MCF 10A (cell line): ENCODE results near the gene RNU6-9. TPM values are rescaled to one million over a fixed set of nuclear protein-coding genes. Genes with fewer than 3 reads are reported as not detected.
"Not testable (repeated sequence)": the region's sequence is repeated elsewhere in the genome, so short reads cannot be mapped to it uniquely, and the experiment has no call there.

Source experiments
- BruUV-seq: library from RNA; stranded (reverse); fragments of 400-500 nt; replicated peaks from 2 replicates; lab custom pipeline; 2021; lab: Mats Ljungman, UMichigan
- CTCF ChIA-PET: fragments of 300-600 bp; sonication (Branson Sonifier 250); formaldehyde crosslinking; extraction: SDS; loops from one replicate; lab custom pipeline; 2021; ENCODE audit warnings: antibody characterized with exemption, inconsistent platforms; lab: Yijun Ruan, JAX
- POLR2A ChIA-PET: fragments of 300-600, 350-650 bp; sonication (Branson Sonifier 250); formaldehyde crosslinking; extraction: SDS; loops from one replicate; lab custom pipeline; 2020; ENCODE audit warnings: antibody characterized with exemption, inconsistent platforms; lab: Yijun Ruan, JAX
- DNase-seq: peaks from one replicate; pipeline ENCODE4 v3.0.0-alpha.2; 2018; ENCODE audit not compliant: unreplicated experiment
- H3K27ac Mint-ChIP-seq: one replicate; pipeline ENCODE4 v1.8.0; 2022; ENCODE audit warnings: mild to moderate bottlenecking, low read depth, mixed read lengths; ENCODE audit not compliant: unreplicated experiment
- H3K27me3 Mint-ChIP-seq: one replicate; pipeline ENCODE4 v1.8.0; 2022; ENCODE audit warnings: mixed read lengths; ENCODE audit not compliant: insufficient read depth, unreplicated experiment
- H3K36me3 Mint-ChIP-seq: one replicate; pipeline ENCODE4 v1.8.0; 2022; ENCODE audit warnings: mild to moderate bottlenecking, moderate library complexity, mixed read lengths; ENCODE audit not compliant: insufficient read depth, unreplicated experiment
- H3K4me1 Mint-ChIP-seq: one replicate; pipeline ENCODE4 v1.8.0; 2022; ENCODE audit warnings: mixed read lengths; ENCODE audit not compliant: insufficient read depth, unreplicated experiment
- H3K4me3 Mint-ChIP-seq: one replicate; pipeline ENCODE4 v1.8.0; 2022; ENCODE audit warnings: mild to moderate bottlenecking, moderate library complexity, mixed read lengths; ENCODE audit not compliant: unreplicated experiment
- H3K9me3 Mint-ChIP-seq: one replicate; pipeline ENCODE4 v1.8.0; 2022; ENCODE audit warnings: mixed read lengths; ENCODE audit not compliant: unreplicated experiment
- CTCF ChIP-seq: fragments of 200-600 bp; IDR thresholded peaks from one replicate; pipeline ENCODE4 v1.8.0; 2022; ENCODE audit warnings: antibody characterized with exemption, mild to moderate bottlenecking; ENCODE audit not compliant: unreplicated experiment
- intact Hi-C: fragments of 100-400 bp; cut with micrococcal nuclease; formaldehyde crosslinking; loops from 2 replicates; pipeline ENCODE4 v1.14.1; 2022
- total RNA-seq: library from RNA; stranded (reverse); gene quantifications from 2 replicates; pipeline ENCODE4 v1.2.3, GENCODE V29; 2022

RNU6-9 gene
- total RNA-seq, 1 experiment from 2014 or later = not detected

- ChIA-PET CTCF (no interaction called here), POLR2A (interaction anchor here (0.6 to 0.8 kb wide), 2 partner anchors 17 to 291 kb away, joined by 3 read pairs; no protein-coding TSS in a partner anchor)
- H3K4me3 Mint-ChIP-seq = peak overlapping the region; percentile 82
- no TSS peak for BruUV-seq
- intact Hi-C loops = no loop called here
- no peaks in the 10 kb centered on the region for H3K9me3 Mint-ChIP-seq
- TF ChIP-seq CTCF = no peak
- H3K36me3 Mint-ChIP-seq = peaks cover 27% of the 10 kb centered on the region
- H3K4me1 Mint-ChIP-seq = peaks cover 7% of the 10 kb centered on the region
- DNase-seq = no peak
- H3K27me3 Mint-ChIP-seq = no peaks in the 10 kb centered on the region
- H3K27ac Mint-ChIP-seq = no peak overlapping the region
These were observed 2.5 kb upstream of the RNU6-9 start for GRCh38 chr19:890831-891230.

- H3K9me3 Mint-ChIP-seq, CTCF ChIA-PET, H3K27me3 Mint-ChIP-seq, BruUV-seq, DNase-seq, intact Hi-C loops, H3K27ac Mint-ChIP-seq, H3K4me1 Mint-ChIP-seq: not testable (repeated sequence)
- Mint-ChIP-seq H3K4me3 (peak overlapping the region; percentile 82), H3K36me3 (peaks cover 22% of the 10 kb centered on the region)
- POLR2A ChIA-PET = interaction anchor here (0.8 kb wide), 1 partner anchor 18 kb away, joined by 3 read pairs; no protein-coding TSS in a partner anchor
These were observed 1.7 kb upstream of the RNU6-9 start for GRCh38 chr19:891421-892200.

- peak overlapping the region; percentile 100 for H3K27ac Mint-ChIP-seq
- TF ChIP-seq CTCF = no peak
- BruUV-seq = no TSS peak
- H3K4me3 Mint-ChIP-seq = peak overlapping the region; percentile 82
- peaks cover 7% of the 10 kb centered on the region for H3K4me1 Mint-ChIP-seq
- POLR2A ChIA-PET = interaction anchor here (0.9 to 1.4 kb wide), 7 partner anchors 10 to 92 kb away, joined by 3 to 14 read pairs (median 5); partner anchors contain the start of gene WDR18
- no peak for DNase-seq
- H3K36me3 Mint-ChIP-seq = peaks cover 23% of the 10 kb centered on the region
- intact Hi-C loops = no loop called here
- no peaks in the 10 kb centered on the region for H3K9me3 Mint-ChIP-seq
- CTCF ChIA-PET = interaction anchor here (0.6 kb wide), 2 partner anchors 18 to 122 kb away, joined by 3 to 4 read pairs; no protein-coding TSS in a partner anchor
- H3K27me3 Mint-ChIP-seq = no peaks in the 10 kb centered on the region
These were observed 916 bp upstream of the RNU6-9 start for GRCh38 chr19:892243-892893.

- Mint-ChIP-seq H3K4me3 (no peak overlapping the region), H3K4me1 (peaks cover 7% of the 10 kb centered on the region), H3K27ac (no peak overlapping the region), H3K27me3 (no peaks in the 10 kb centered on the region), H3K9me3 (no peaks in the 10 kb centered on the region), H3K36me3 (peaks cover 33% of the 10 kb centered on the region)
- intact Hi-C loops = no loop called here
- BruUV-seq = no TSS peak
- ChIA-PET POLR2A (no interaction called here), CTCF (no interaction called here)
- no peak for DNase-seq
- no peak for TF ChIP-seq CTCF
These were observed 3.1 kb downstream of the RNU6-9 start for GRCh38 chr19:896434-896833.
